Prostate gland (tissue), 2 donors: Measurements from ENCODE around the gene EIF2AK2. TPM values are rescaled to one million over a fixed set of nuclear protein-coding genes. Genes with fewer than 3 reads are reported as not detected.
"Not testable (repeated sequence)": the region's sequence is repeated elsewhere in the genome, so short reads cannot be mapped to it uniquely, and the experiment has no call there.

Source experiments
- DNase-seq: peaks from one replicate; pipeline ENCODE4 v3.0.0-alpha.2; 2019; ENCODE audit warnings: low spot score
- H3K27ac ChIP-seq, 2 donors: fragments of 200-600 bp; sonication (generic); 2 replicates each; pipeline ENCODE4 v1.5.1; 2017 to 2019
- H3K27me3 ChIP-seq: fragments of 200-600 bp; sonication (generic); replicated peaks from 2 replicates; pipeline ENCODE4 v1.5.1; 2019; ENCODE audit not compliant: insufficient read depth
- H3K36me3 ChIP-seq, 2 donors: fragments of 200-600 bp; sonication (generic); 1 replicate in 1 of 2; 2 replicates in 1 of 2; pipeline versions ENCODE4 v1.5.1 to v1.8.1; 2017 to 2019
- H3K4me1 ChIP-seq: fragments of 200-600 bp; sonication (generic); replicated peaks from 2 replicates; pipeline ENCODE4 v1.5.1; 2019
- H3K4me3 ChIP-seq, 2 donors: fragments of 200-600 bp; sonication (generic); 2 replicates each; pipeline ENCODE4 v1.5.1; 2017 to 2019
- H3K9me3 ChIP-seq: fragments of 200-600 bp; sonication (generic); 2 replicates; pipeline ENCODE4 v1.5.1; 2017
- CTCF ChIP-seq, 4 experiments: fragments of 200-600 bp in 2 of 4; fragments of 450-650 bp in 2 of 4; sonication (generic) in 2 of 4; IDR thresholded peaks; 1 replicate in 3 of 4; 2 replicates in 1 of 4; pipeline ENCODE4 v1.5.1; 2016 to 2019; ENCODE audit warnings: antibody characterized with exemption in 4 of 4, mild to moderate bottlenecking in 2 of 4, moderate library complexity in 2 of 4
- POLR2A ChIP-seq: fragments of 450-650 bp; IDR thresholded peaks from one replicate; pipeline ENCODE4 v1.6.1; 2016; ENCODE audit warnings: antibody characterized with exemption, mild to moderate bottlenecking
- POLR2AphosphoS5 ChIP-seq: sonication (generic); formaldehyde crosslinking; IDR thresholded peaks from one replicate; pipeline ENCODE4 v1.6.1; 2017; ENCODE audit warnings: antibody characterized with exemption
- WGBS: methylation state at CpG from one replicate; pipeline ENCODE4 v1.1.5; 2018; 5-methylcytosine and 5-hydroxymethylcytosine counted together
- intact Hi-C: fragments of 100-400 bp; cut with DNase I; formaldehyde crosslinking; loops from one replicate; pipeline ENCODE4 v1.14.2; 2022
- total RNA-seq, 2 donors: library from RNA; depleted of rRNA; stranded (reverse); fragments of >200 nt; gene quantifications; one replicate each; pipeline ENCODE4 v1.1.0, GENCODE V29; 2016

EIF2AK2 gene
- total RNA-seq, result 10 to 100 TPM; 20.8 to 32.1 TPM

GRCh38 chr2:37156857-37157714 is at the start of gene EIF2AK2:
EIF2AK2 (minus strand) TSS chr2:37156980; CDS start chr2:37147806, 9,174 bp downstream.
- Histone ChIP-seq H3K4me3 (peak within 1 kb of the TSS; percentile 59 to 76), H3K27ac (peak within 1 kb of the TSS; percentile 85 to 86), H3K27me3 (no peaks in the 10 kb centered on the region), H3K36me3 (no peaks in the 10 kb centered on the region), H3K9me3 (no peaks in the 10 kb centered on the region), H3K4me1 (no peaks in the 10 kb centered on the region)
- peak; percentile 25 for TF ChIP-seq POLR2A
- no peak for TF ChIP-seq POLR2AphosphoS5
- no peak for TF ChIP-seq CTCF (IDR thresholded peaks at IDR 0.05)
- 6% methylated on average over 35 of the region's 55 CpGs for WGBS
- intact Hi-C loops, result loop anchor here (5.0 kb wide), 1 partner anchor 75 kb away; the partner anchor contains the start of genes CEBPZ and NDUFAF7
- peak; percentile 67 for DNase-seq

GRCh38 chr2:37205689-37206341 is 49.0 kb upstream of the EIF2AK2 start:
- no peak for DNase-seq
- no peak overlapping the region for H3K27ac ChIP-seq
- no peaks in the 10 kb centered on the region for H3K27me3 ChIP-seq
- H3K9me3 ChIP-seq, result no peaks in the 10 kb centered on the region
- TF ChIP-seq POLR2A (no peak), CTCF (IDR thresholded peaks at IDR 0.05) (no peak), POLR2AphosphoS5 (no peak)
- intact Hi-C loops, result no loop called here
- WGBS, result 93% methylated on average over 5 of the region's 5 CpGs
- H3K4me3 ChIP-seq, result no peak overlapping the region
- H3K36me3 ChIP-seq, result peaks cover 0 to 11% of the 10 kb centered on the region in 2 donors
- H3K4me1 ChIP-seq, result no peaks in the 10 kb centered on the region

- H3K27me3 ChIP-seq, intact Hi-C loops, DNase-seq, H3K4me1 ChIP-seq, H3K4me3 ChIP-seq, H3K27ac ChIP-seq, H3K9me3 ChIP-seq: not testable (repeated sequence)
- H3K36me3 ChIP-seq, result peaks cover 0 to 13% of the 10 kb centered on the region in 2 donors
- 85% methylated on average over 8 of the region's 8 CpGs for WGBS
Measured at GRCh38 chr2:37205071-37205661, 48.4 kb upstream of the EIF2AK2 start.

- no peaks in the 10 kb centered on the region for H3K9me3 ChIP-seq
- H3K27ac ChIP-seq, result no peak overlapping the region
- H3K4me1 ChIP-seq, result no peaks in the 10 kb centered on the region
- H3K36me3 ChIP-seq, result peaks cover 0 to 9% of the 10 kb centered on the region in 2 donors
- 99% methylated on average over 2 of the region's 2 CpGs for WGBS
- TF ChIP-seq CTCF (IDR thresholded peaks at IDR 0.05) (no peak), POLR2A (no peak), POLR2AphosphoS5 (no peak)
- intact Hi-C loops, result no loop called here
- no peak for DNase-seq
- H3K27me3 ChIP-seq, result no peaks in the 10 kb centered on the region
- H3K4me3 ChIP-seq, result no peak overlapping the region
Measured at GRCh38 chr2:37203708-37204107, 46.9 kb upstream of the EIF2AK2 start.

- 97% methylated on average over 1 of the region's 1 CpG for WGBS
- intact Hi-C loops, result no loop called here
- H3K4me3 ChIP-seq, result no peak overlapping the region
- H3K4me1 ChIP-seq, result no peaks in the 10 kb centered on the region
- no peaks in the 10 kb centered on the region for H3K9me3 ChIP-seq
- no peak for DNase-seq
- H3K36me3 ChIP-seq, result peaks cover 0 to 9% of the 10 kb centered on the region in 2 donors
- no peak for TF ChIP-seq CTCF (IDR thresholded peaks at IDR 0.05)
- no peaks in the 10 kb centered on the region for H3K27me3 ChIP-seq
- no peak overlapping the region for H3K27ac ChIP-seq
Measured at GRCh38 chr2:37201766-37202165, 45.0 kb upstream of the EIF2AK2 start.
